ENCODE results near the gene YARS1.

- TF ChIP-seq TOX (CRISPR knock-in tag; IDR thresholded peaks at IDR 0.05; ENCODE audit: borderline replicate concordance) (no peak), ZFP30 (CRISPR knock-in tag; IDR thresholded peaks at IDR 0.05) (no peak), ARNTL (CRISPR knock-in tag; IDR thresholded peaks at IDR 0.05; ENCODE audit: borderline replicate concordance, low read depth) (no peak), BACH2 (CRISPR knock-in tag; IDR thresholded peaks at IDR 0.05; ENCODE audit: borderline replicate concordance) (no peak)
Measured at GRCh38 chr1:32786856-32787255, 30.3 kb downstream of the YARS1 start.

All from SK-N-SH treated with all-trans-retinoic acid at 6 μM for 48 hours (cell line).